Articular chondrocyte of knee joint (primary cell): Measurements from ENCODE around the gene TMEM37. TPM values are rescaled to one million over a fixed set of nuclear protein-coding genes. Genes with fewer than 3 reads are reported as not detected.

ENCODE experiments used
- total RNA-seq: library from RNA; depleted of rRNA; stranded (reverse); fragments of >200 nt; gene quantifications from 2 replicates; pipeline ENCODE4 v1.2.3, GENCODE V29; 2012

Gene TMEM37
- 0.26 and 0.76 TPM in 2 replicates for total RNA-seq

GRCh38 chr2:119431155-119431975 is at the start of gene TMEM37:
Gene TMEM37 (plus strand): TSS chr2:119431854. CDS start chr2:119431904, 50 bp downstream.

Other genes starting within 250 kb of the TMEM37 start
- gene STEAP3, start 208.0 kb upstream of the TMEM37 start, total RNA-seq: 29.0 and 38.8 TPM in 2 replicates
- 11.5 and 18.9 TPM in 2 replicates for gene C2orf76, start 65.0 kb upstream of the TMEM37 start, total RNA-seq
- 76.6 and 93.0 TPM in 2 replicates for gene DBI, start 64.9 kb upstream of the TMEM37 start, total RNA-seq
- not detected in 2 replicates for gene SCTR, start 92.6 kb downstream of the TMEM37 start, total RNA-seq
- gene CFAP221, start 112.6 kb downstream of the TMEM37 start, total RNA-seq: 12.2 and 12.9 TPM in 2 replicates
- gene TMEM177, start 247.3 kb downstream of the TMEM37 start, total RNA-seq: 6.1 and 6.4 TPM in 2 replicates